ENCODE measurements around the gene SLC36A2. TPM values are rescaled to one million over a fixed set of nuclear protein-coding genes. Genes with fewer than 3 reads are reported as not detected.

The SLC36A2 gene
- total RNA-seq, 1 experiment from 2014 or later, result not detected

DNA sequence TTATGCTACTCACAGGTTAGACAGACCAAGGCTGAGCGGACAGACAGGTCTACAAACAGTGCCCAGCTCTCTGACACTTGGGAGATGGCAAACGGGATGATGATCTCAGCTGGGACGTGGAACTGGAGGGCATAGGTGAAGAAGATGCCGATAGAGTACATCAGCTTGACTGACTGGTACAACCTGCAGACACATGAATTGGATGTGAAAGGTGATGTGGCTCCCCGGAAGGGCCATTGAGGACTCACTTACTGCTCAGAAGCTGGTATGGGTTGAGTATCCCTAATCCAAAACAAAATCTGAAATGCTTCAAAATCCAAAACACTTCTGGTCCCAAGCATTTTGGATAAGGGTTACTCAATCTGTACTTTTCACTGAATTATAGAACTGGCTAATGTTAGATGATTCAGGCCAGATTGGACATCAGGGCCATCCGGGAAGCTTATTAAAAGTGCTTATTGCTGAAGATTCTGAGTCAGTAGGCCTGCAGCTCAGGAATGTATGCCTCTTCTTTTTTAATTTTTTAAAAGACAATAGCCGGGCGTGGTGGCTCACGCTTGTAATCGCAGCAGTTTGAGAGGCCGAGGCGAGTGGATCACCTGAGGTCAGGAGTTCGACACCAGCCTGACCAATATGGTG lies 66.2 kb downstream of the SLC36A2 start:
- TF ChIP-seq TCF7L2 (IDR thresholded peaks at IDR 0.05; ENCODE audit: low read depth, low read length) (no peak), SIN3A (IDR thresholded peaks at IDR 0.05; ENCODE audit: borderline replicate concordance, insufficient read depth, low read depth, low read length) (no peak), REST (IDR thresholded peaks at IDR 0.05; ENCODE audit: insufficient read depth in 1 of 2, low read depth in 2 of 2, low read length in 1 of 2) (no peak), POLR2AphosphoS5 (IDR thresholded peaks at IDR 0.05; ENCODE audit: low read depth, low read length) (no peak)
- TF ChIP-seq, protein P1, sequence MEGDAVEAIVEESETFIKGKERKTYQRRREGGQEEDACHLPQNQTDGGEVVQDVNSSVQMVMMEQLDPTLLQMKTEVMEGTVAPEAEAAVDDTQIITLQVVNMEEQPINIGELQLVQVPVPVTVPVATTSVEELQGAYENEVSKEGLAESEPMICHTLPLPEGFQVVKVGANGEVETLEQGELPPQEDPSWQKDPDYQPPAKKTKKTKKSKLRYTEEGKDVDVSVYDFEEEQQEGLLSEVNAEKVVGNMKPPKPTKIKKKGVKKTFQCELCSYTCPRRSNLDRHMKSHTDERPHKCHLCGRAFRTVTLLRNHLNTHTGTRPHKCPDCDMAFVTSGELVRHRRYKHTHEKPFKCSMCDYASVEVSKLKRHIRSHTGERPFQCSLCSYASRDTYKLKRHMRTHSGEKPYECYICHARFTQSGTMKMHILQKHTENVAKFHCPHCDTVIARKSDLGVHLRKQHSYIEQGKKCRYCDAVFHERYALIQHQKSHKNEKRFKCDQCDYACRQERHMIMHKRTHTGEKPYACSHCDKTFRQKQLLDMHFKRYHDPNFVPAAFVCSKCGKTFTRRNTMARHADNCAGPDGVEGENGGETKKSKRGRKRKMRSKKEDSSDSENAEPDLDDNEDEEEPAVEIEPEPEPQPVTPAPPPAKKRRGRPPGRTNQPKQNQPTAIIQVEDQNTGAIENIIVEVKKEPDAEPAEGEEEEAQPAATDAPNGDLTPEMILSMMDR (IDR thresholded peaks at IDR 0.05), result no peak

GRCh38 chr5:151280443-151280842 lies 66.9 kb downstream of the SLC36A2 start:
- no peak for TF ChIP-seq TCF7L2 (IDR thresholded peaks at IDR 0.05; ENCODE audit: low read depth, low read length)
- no peak for TF ChIP-seq POLR2AphosphoS5 (IDR thresholded peaks at IDR 0.05; ENCODE audit: low read depth, low read length)
- TF ChIP-seq SIN3A (IDR thresholded peaks at IDR 0.05; ENCODE audit: borderline replicate concordance, insufficient read depth, low read depth, low read length), result no peak
- no peak for TF ChIP-seq REST (IDR thresholded peaks at IDR 0.05; ENCODE audit: insufficient read depth in 1 of 2, low read depth in 2 of 2, low read length in 1 of 2)
- TF ChIP-seq, protein P1 (IDR thresholded peaks at IDR 0.05), result no peak
- ChIA-PET POLR2A (no interaction called here), CTCF (no interaction called here)
- Histone ChIP-seq H3K4me1 (ENCODE audit: control insufficient read depth, insufficient read depth, low read length) (no peaks in the 10 kb centered on the region), H3K27me3 (ENCODE audit: control insufficient read depth, insufficient read depth, low read length) (no peaks in the 10 kb centered on the region), H3K9me3 (ENCODE audit: control insufficient read depth, insufficient read depth, low read depth, low read length) (no peaks in the 10 kb centered on the region), H3K36me3 (ENCODE audit: control insufficient read depth, insufficient read depth, low read length) (no peaks in the 10 kb centered on the region), H3K4me3 (ENCODE audit: low read depth in 2 of 2, low read length in 2 of 2) (no peak overlapping the region), H3K27ac (ENCODE audit: low read length) (no peak overlapping the region)
- in situ Hi-C loops (cut with HindIII; ENCODE audit: low pct_unique_long_range_greater_than_20kb, low sequenced_read_pairs), result no loop called here
- intact Hi-C loops (cut with micrococcal nuclease; ENCODE audit: unreplicated experiment), result no loop called here
- no peak for ATAC-seq
- DNase-seq (ENCODE audit: low read depth, low spot score), result no peak
- BruUV-seq (replicated peaks), result no TSS peak

More for the DNA sequence above, 66.2 kb downstream of the SLC36A2 start:
- BruUV-seq (replicated peaks), result no TSS peak
- Histone ChIP-seq H3K4me3 (ENCODE audit: low read depth in 2 of 2, low read length in 2 of 2) (no peak overlapping the region), H3K4me1 (ENCODE audit: control insufficient read depth, insufficient read depth, low read length) (no peaks in the 10 kb centered on the region), H3K27ac (ENCODE audit: low read length) (no peak overlapping the region), H3K27me3 (ENCODE audit: control insufficient read depth, insufficient read depth, low read length) (no peaks in the 10 kb centered on the region), H3K9me3 (ENCODE audit: control insufficient read depth, insufficient read depth, low read depth, low read length) (no peaks in the 10 kb centered on the region), H3K36me3 (ENCODE audit: control insufficient read depth, insufficient read depth, low read length) (no peaks in the 10 kb centered on the region)
- ChIA-PET POLR2A (no interaction called here), CTCF (no interaction called here)
- no peak for DNase-seq (ENCODE audit: low read depth, low spot score)
- in situ Hi-C loops (cut with HindIII; ENCODE audit: low pct_unique_long_range_greater_than_20kb, low sequenced_read_pairs), result no loop called here
- intact Hi-C loops (cut with micrococcal nuclease; ENCODE audit: unreplicated experiment), result no loop called here
- no peak for ATAC-seq

Measured in Panc1 (cell line).